ENCODE data around the gene NDUFS7.

Gene NDUFS7

GRCh38 chr19:1423436-1424191 is 39.9 kb downstream of the NDUFS7 start:
- TF ChIP-seq CTCF (conservative IDR thresholded peaks at IDR 0.05): no peak
- TF ChIP-seq ZFX (IDR thresholded peaks at IDR 0.05): no peak
- H3K27ac ChIP-seq: no peak overlapping the region

- no peak for TF ChIP-seq ZFX (IDR thresholded peaks at IDR 0.05)
- no peak for TF ChIP-seq CTCF (conservative IDR thresholded peaks at IDR 0.05)
- H3K27ac ChIP-seq: no peak overlapping the region
These were observed 40.7 kb downstream of the NDUFS7 start for GRCh38 chr19:1424192-1424955.

GRCh38 chr19:1425102-1425837 is 41.6 kb downstream of the NDUFS7 start:
- TF ChIP-seq CTCF (conservative IDR thresholded peaks at IDR 0.05): no peak
- no peak overlapping the region for H3K27ac ChIP-seq

GRCh38 chr19:1425902-1426301 is 42.2 kb downstream of the NDUFS7 start:
- TF ChIP-seq ZFX (IDR thresholded peaks at IDR 0.05): no peak
- no peak overlapping the region for H3K27ac ChIP-seq

GRCh38 chr19:1426736-1427135 is 43.0 kb downstream of the NDUFS7 start:
- no peak overlapping the region for H3K27ac ChIP-seq
- TF ChIP-seq CTCF (conservative IDR thresholded peaks at IDR 0.05) (no peak), ZFX (IDR thresholded peaks at IDR 0.05) (no peak)

GRCh38 chr19:1427221-1427920 is 43.7 kb downstream of the NDUFS7 start:
- TF ChIP-seq CTCF (conservative IDR thresholded peaks at IDR 0.05) (no peak), ZFX (IDR thresholded peaks at IDR 0.05) (no peak)
- H3K27ac ChIP-seq: no peak overlapping the region

GRCh38 chr19:1428738-1429391 is 45.2 kb downstream of the NDUFS7 start:
- no peak overlapping the region for H3K27ac ChIP-seq
- TF ChIP-seq CTCF (conservative IDR thresholded peaks at IDR 0.05) (no peak), ZFX (IDR thresholded peaks at IDR 0.05) (no peak)
